ENCODE data around the gene BCL11A.

BCL11A gene

DNA sequence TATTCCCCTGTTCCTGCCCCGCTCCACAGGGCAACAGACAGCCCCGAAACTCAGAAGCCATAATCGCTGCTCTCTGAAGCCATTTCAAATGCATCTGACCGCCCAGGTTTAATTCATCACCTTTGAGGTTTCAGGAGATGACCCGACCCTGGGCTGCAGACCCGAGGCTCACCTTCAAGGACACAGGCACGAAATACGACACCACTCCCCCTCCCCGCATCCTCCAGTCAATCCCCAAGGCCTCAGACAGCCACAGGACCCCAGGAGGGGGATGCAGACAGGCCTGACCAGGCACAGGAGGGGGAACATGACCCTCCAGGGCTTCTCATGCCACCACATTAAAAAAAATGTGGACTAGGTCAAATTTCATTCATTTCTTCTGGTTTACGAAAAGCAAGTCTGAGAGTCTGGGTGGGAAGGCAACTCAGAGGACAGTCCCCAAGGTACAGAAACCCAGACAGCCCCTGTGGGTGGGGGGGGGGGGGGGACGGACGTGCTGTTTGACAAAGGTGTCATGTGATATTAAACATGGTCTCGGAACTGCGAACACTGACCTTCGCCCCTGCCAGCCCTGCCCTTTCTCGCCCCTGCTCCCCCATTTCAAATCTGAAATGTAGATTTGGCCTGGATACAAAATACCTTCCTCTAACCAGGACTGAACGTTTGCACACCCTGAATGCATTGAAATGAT, 142.9 kb downstream of the BCL11A start:
- Histone ChIP-seq H3F3A (ENCODE audit: insufficient read depth) (no peaks in the 10 kb centered on the region), H3K4me2 (ENCODE audit: low read depth, low read length, poor library complexity, severe bottlenecking) (no peak overlapping the region), H3K27me3 (ENCODE audit: low read length) (no peaks in the 10 kb centered on the region), H3K36me3 (ENCODE audit: low read length) (no peaks in the 10 kb centered on the region), H3K9me3 (ENCODE audit: insufficient read depth, low read length) (no peaks in the 10 kb centered on the region), H3K4me3 (ENCODE audit: insufficient read depth, low read length, poor library complexity, severe bottlenecking) (no peak overlapping the region), H3K79me2 (ENCODE audit: insufficient read depth, low read length) (no peaks in the 10 kb centered on the region), H3K27ac (ENCODE audit: low read depth, low read length) (no peak overlapping the region), H2AFZ (ENCODE audit: low read depth, low read length, severe bottlenecking) (no peak overlapping the region), H3K9me2 (replicated peaks; ENCODE audit: insufficient read depth, low read length) (no peaks in the 10 kb centered on the region), H4K20me1 (ENCODE audit: low read depth, low read length) (no peaks in the 10 kb centered on the region), H3K9ac (ENCODE audit: low read length) (no peak overlapping the region)
- TF ChIP-seq, protein P1, sequence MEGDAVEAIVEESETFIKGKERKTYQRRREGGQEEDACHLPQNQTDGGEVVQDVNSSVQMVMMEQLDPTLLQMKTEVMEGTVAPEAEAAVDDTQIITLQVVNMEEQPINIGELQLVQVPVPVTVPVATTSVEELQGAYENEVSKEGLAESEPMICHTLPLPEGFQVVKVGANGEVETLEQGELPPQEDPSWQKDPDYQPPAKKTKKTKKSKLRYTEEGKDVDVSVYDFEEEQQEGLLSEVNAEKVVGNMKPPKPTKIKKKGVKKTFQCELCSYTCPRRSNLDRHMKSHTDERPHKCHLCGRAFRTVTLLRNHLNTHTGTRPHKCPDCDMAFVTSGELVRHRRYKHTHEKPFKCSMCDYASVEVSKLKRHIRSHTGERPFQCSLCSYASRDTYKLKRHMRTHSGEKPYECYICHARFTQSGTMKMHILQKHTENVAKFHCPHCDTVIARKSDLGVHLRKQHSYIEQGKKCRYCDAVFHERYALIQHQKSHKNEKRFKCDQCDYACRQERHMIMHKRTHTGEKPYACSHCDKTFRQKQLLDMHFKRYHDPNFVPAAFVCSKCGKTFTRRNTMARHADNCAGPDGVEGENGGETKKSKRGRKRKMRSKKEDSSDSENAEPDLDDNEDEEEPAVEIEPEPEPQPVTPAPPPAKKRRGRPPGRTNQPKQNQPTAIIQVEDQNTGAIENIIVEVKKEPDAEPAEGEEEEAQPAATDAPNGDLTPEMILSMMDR (IDR thresholded peaks at IDR 0.05; ENCODE audit: insufficient read depth, low read length, poor library complexity, severe bottlenecking): no peak
- no peak for TF ChIP-seq EZH2phosphoT487 (conservative IDR thresholded peaks at IDR 0.05; ENCODE audit: low read length)

DNA sequence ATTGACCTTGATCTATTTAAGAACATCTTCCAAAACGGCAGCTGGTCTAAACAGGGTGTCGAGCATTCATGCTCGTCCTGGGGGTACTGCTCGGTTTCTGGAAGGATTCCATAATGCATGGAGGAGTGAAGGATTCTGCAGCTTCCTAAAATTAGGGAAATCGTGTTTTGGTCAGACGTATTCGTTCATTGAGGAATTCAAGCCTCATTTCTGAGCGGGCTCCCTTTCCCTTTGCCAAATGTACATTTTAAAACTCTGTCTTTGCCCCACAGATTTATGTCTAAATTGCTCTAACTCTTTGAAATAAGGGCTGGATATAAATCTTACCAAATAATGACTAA, 144.0 kb downstream of the BCL11A start:
- Histone ChIP-seq H3K27ac (ENCODE audit: low read depth, low read length) (no peak overlapping the region), H3K4me2 (ENCODE audit: low read depth, low read length, poor library complexity, severe bottlenecking) (no peak overlapping the region), H2AFZ (ENCODE audit: low read depth, low read length, severe bottlenecking) (no peak overlapping the region), H3K36me3 (ENCODE audit: low read length) (no peaks in the 10 kb centered on the region), H3K79me2 (ENCODE audit: insufficient read depth, low read length) (no peaks in the 10 kb centered on the region), H3K9me3 (ENCODE audit: insufficient read depth, low read length) (no peaks in the 10 kb centered on the region), H3K4me3 (ENCODE audit: insufficient read depth, low read length, poor library complexity, severe bottlenecking) (no peak overlapping the region), H3K9me2 (replicated peaks; ENCODE audit: insufficient read depth, low read length) (no peaks in the 10 kb centered on the region), H4K20me1 (ENCODE audit: low read depth, low read length) (no peaks in the 10 kb centered on the region), H3K9ac (ENCODE audit: low read length) (no peak overlapping the region), H3K27me3 (ENCODE audit: low read length) (no peaks in the 10 kb centered on the region), H3F3A (ENCODE audit: insufficient read depth) (no peaks in the 10 kb centered on the region)
- no peak for TF ChIP-seq EZH2phosphoT487 (conservative IDR thresholded peaks at IDR 0.05; ENCODE audit: low read length)
- TF ChIP-seq, protein P1 (IDR thresholded peaks at IDR 0.05; ENCODE audit: insufficient read depth, low read length, poor library complexity, severe bottlenecking): no peak

GRCh38 chr2:60408811-60409530, 144.5 kb downstream of the BCL11A start:
- Histone ChIP-seq H3K4me3 (ENCODE audit: insufficient read depth, low read length, poor library complexity, severe bottlenecking) (no peak overlapping the region), H2AFZ (ENCODE audit: low read depth, low read length, severe bottlenecking) (no peak overlapping the region), H3K9ac (ENCODE audit: low read length) (no peak overlapping the region), H3K9me2 (replicated peaks; ENCODE audit: insufficient read depth, low read length) (no peaks in the 10 kb centered on the region), H3F3A (ENCODE audit: insufficient read depth) (no peaks in the 10 kb centered on the region), H3K4me2 (ENCODE audit: low read depth, low read length, poor library complexity, severe bottlenecking) (no peak overlapping the region), H3K27me3 (ENCODE audit: low read length) (no peaks in the 10 kb centered on the region), H3K79me2 (ENCODE audit: insufficient read depth, low read length) (no peaks in the 10 kb centered on the region), H3K9me3 (ENCODE audit: insufficient read depth, low read length) (no peaks in the 10 kb centered on the region), H3K27ac (ENCODE audit: low read depth, low read length) (no peak overlapping the region), H4K20me1 (ENCODE audit: low read depth, low read length) (no peaks in the 10 kb centered on the region), H3K36me3 (ENCODE audit: low read length) (no peaks in the 10 kb centered on the region)
- no peak for TF ChIP-seq EZH2phosphoT487 (conservative IDR thresholded peaks at IDR 0.05; ENCODE audit: low read length)
- TF ChIP-seq, protein P1 (IDR thresholded peaks at IDR 0.05; ENCODE audit: insufficient read depth, low read length, poor library complexity, severe bottlenecking): no peak

All from SU-DHL-6 (cell line).